Testis (tissue), 2 donors: ENCODE measurements around the gene MOV10L1.

Experiments
- CTCF ChIP-seq, 3 experiments: fragments of 450-650 bp in 2 of 3; fragments of 200-600 bp in 1 of 3; sonication (generic) in 1 of 3; IDR thresholded peaks; one replicate each; pipeline ENCODE4 v1.5.1; 2016 to 2019; ENCODE audit warnings: antibody characterized with exemption in 3 of 3, mild to moderate bottlenecking in 2 of 3, moderate library complexity in 1 of 3
- POLR2A ChIP-seq: fragments of 450-650 bp; IDR thresholded peaks from one replicate; pipeline ENCODE4 v1.6.1; 2017; ENCODE audit warnings: antibody characterized with exemption, mild to moderate bottlenecking, moderate library complexity

DNA sequence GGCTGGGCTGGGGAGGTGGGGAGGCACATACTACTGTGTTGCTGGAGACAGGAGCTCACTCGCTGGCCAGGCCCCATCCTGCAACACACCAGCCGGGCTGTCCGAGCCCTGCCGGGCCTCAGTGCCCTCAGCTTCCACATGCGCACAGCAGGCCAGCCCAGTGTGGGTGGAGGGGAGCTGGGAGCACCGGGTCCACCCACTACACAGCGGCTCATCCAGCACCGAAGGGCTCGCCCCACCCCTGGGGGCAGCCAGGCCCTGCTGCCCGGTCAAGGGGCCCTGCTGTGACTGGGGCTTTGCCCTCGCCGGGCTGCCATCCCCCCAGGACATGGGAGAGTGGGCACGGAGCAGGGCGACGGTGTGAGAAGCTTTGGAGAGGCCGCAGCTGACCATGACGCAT lies 41.0 kb upstream of the MOV10L1 start:
- no peak for TF ChIP-seq CTCF (IDR thresholded peaks at IDR 0.05)
- TF ChIP-seq POLR2A: no peak
